HCEC 1CT (cell line): ENCODE data around the gene SRGAP3.

Source experiments
- DNase-seq: peaks from one replicate; pipeline ENCODE4 v3.0.0-alpha.2; 2017

SRGAP3 gene

DNA sequence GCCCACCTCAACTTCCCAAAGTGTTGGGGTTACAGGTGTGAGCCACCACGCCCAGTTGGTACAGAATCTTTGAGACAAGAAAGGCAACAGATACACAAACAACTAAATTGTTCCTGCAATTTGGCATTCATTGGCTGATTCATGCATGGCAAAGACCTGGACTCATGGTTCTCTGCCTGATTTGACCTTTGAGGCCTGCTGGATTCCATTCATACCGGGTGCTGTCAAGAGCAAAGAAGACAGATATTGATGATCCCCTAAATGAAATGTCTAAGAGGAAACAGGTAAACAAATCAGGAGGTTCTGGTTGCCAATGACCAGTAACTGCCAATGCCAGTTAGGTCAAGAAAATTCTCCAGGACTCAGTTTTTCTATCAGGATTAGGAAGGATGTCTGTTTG, 242.2 kb downstream of the SRGAP3 start:
- DNase-seq, result no peak

DNA sequence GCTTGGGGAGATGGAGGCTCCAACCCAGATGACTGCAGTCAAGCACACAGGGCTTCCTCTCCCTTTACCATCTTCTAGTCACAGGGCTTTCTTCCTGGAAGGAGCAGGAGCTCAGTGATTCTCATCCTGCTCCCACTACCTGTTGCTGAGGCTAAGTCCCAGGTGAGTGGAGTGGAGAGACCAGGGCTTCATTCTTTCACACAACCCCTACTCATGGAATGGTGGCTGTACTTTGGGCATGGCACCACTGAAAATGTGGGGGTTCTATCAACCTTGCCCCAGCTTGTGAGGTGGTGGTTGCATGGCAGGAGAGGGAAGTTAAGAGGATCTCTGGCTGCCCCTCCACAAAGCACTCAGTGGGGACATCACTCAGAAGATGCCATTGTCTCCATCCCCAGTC, 249.4 kb downstream of the SRGAP3 start:
- DNase-seq, result no peak

DNA sequence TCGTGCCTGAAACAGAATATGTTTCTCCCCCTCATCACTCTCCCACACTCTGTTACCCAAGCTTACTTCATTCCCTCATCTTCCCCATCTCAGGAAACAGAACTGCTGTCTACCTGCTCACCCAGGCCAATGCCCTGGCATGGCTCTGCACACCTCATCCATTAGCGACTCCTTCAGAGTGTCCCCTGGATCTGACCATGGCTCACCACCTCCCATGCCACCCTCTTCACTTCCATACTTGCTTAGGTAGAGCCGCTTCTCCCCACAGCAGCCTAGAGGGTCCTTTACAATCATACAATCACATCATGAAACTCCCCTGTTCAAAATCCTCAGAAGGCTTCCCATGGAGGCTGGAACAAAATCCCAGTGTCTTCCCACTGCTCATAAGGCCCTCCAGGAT, 252.3 kb downstream of the SRGAP3 start:
- no peak for DNase-seq

DNA sequence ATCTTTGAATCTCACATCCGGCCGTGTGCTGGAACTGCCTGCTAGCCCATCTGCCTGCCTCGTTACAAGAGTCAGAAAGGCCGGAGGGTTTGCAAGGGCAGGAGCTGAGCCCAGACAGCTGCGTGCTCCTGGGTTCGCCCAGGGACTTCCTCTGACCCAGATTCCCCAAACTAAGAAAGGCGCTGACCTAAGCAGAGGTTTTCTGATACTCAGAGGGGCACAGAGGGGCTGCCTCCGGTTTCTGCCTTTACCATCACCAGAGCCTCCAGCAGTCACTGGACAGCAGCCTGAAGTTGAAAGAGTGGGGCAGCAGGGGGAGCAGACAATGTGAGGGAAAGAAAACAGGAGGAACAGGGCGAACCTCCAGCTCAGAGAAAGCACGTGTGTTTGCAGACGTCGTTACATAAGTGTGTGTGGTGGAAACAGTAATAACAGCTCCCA, 252.7 kb downstream of the SRGAP3 start:
- DNase-seq, result peak; percentile 45

DNA sequence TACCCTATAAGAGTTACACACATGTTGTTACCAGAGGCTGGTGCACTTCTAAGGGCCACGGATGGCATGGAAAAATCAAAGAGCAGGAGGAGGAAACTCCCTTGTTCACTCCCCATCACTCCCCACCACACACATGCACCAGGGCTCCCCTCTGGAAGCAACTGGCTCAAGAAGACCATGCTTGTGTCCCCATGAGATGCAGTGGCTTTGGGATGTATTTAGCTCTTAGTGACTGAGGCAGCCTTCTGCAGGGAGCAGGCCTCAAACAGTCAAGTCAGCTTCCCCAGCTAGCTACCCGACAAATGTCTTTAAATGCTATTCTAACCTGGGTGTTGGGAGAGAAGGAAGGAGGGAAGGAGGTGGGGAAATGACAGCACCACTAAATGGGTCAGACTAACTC, 253.2 kb downstream of the SRGAP3 start:
- no peak for DNase-seq

DNA sequence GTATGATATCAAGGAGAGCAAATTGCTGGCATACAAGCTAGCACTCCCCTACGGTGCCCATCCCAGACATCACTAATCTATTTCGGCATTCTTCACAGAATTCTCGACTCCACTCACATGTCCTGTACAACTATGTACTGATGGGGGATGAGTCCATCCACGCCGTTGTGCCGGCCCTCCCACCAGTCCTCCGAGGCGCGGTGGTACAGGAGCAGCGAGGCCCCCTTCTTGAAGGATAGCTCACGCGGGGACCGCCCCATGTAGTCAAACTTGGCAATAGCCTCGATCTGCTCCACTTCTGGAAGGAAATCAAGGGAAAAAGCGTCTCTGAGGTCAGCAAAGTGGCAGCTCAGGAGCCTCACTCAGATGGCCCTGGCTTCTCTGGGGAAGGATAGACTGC, 255.2 kb downstream of the SRGAP3 start:
- no peak for DNase-seq

DNA sequence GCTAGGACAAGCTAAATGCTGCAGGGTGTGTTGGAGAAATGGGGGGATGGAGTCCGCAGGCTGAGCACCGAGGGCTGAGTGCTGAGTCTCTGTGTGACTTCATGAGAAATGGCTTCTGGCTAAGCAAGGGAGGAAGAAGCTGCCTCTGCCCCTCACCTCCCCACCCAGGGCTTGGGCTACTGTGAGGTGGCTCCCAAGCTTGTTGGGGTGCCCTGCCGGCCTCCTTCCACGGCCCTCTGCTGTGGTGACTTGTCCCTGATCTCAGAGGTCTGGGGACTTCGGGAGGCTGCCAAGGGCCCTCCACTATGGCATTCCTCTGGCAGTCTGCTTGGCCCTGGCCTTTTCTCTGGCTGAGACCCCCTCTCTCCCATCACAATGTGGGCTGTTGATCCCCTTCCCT, 256.1 kb downstream of the SRGAP3 start:
- DNase-seq, result no peak

DNA sequence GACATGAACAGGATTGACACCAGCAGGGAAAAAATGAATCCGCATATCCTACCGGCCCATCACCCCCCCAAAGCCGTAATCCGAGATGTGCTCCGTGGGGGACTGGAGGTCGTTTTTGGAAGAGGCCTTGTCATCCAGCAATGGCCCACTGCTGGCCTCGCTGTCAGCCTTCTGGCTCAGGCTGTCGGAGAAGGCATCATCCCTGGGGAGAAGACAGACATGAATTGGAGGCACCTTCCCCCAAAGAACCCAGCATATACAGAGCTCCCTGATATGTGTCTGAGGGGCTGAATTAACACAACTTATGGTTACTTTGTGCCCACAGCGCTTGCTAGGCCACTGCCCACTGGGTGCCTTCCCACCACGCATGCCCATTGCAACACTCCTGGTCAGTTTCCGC, 256.6 kb downstream of the SRGAP3 start:
- DNase-seq, result no peak

DNA sequence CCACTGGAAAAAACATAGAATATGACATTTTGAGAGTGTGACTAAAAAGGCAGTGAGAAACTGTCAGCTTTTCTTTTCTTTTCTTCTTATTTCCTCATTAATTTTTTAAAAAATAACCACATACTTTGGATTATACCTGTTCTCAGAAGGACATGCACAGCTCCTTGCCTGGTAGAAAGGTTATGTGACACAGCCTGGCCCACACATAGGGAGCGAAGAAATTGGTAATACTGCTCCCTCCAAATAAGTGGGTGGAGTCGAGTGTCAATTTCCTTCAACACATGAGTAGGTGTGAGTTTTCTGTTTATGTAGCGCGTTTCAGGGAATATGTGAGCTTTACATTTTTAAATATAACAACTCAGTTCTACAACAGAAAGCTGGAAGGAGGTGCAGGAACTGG, 257.2 kb downstream of the SRGAP3 start:
- DNase-seq, result no peak

DNA sequence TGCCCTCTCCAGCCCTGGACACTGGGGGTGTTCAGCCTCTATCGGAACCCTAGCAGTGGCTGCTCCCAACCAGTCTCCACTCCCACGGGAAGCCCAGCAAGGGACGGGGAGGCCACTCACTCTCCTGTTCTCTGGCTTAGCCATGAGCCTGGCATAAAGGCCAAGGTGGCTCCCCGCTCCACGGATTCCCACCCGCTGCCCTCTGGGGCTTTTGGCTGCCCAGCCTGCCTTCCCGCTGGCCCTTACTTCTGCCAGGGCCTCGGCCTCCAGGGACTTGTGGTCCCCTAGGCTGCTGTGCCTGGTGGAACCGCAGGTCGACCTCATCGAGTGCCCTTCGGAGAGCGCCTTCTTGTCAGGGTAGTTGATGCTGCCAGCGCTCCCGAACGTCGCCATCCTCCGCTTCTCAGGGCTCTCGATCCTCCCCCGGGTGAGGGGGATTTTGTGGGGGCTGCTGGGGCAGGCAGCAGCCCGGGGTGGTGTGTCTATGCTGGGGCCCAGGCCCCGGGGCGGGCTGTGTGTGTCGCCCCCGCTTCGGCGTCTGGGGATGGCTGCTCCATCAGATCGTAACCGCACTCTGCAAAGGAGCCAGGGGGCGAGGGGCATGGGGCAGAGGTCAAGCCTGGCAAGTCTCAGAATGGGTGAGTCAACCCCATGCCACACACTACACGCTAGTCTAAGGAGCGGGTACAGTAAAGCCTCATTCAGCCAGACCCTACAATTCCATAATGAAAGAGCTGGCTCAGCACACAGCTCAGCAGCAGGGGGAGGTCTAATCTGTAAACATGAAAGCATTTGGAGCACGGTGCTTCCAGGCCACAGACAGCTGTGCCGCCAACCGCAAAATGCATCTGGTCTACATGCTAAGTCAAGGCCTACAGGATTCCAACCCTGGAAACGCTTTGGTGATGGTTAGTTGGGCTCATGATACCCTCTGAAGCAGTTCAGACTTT, 258.9 kb downstream of the SRGAP3 start:
- peak; percentile 81 for DNase-seq

DNA sequence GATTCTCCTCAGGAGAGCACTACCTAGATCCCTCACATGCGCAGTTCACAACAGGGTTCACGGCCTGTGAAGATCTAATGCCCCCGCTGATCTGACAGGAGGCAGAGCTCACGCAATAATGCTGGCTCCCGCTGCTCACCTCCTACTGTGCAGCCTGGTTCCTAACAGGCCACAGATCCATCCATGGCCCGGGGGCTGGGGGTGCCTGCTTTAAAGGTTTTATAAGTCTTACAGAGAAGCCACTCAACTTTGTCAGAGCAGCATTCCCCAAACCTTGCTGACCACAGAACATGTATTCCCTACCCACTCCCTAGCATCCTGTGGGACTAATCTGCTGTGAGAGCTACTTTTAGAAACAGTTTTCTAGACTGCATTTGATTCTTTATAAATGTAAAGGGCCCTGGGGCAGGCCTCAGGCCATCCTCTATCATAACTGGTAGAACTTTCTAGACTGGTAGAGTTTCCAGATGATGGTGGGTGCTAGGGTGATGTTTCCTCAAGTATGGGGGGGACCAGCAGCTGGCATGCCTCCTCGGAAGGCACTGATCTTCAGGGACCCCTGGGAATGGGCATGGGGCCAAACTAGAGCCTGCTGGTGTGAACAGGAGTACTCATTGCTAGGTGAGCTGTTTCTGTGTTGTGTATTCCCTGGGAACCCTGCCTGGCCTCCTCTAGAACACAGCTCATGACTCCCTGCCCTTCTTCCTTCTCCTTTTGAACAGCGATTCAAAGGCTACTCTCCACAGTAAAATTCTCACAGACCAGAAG, 260.5 kb downstream of the SRGAP3 start:
- no peak for DNase-seq

DNA sequence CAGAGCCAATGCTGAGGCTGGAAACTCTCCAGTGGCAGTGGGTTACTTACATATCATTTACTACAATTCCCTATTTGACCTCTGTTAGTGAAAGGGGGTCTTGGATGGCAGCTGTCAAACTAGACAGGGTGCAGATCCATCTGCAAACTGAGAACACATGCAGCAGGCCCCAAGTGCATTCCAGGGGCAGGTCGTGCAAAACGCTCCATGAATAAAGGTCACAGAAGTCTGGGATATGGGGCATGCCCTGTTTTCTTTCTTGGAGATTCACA, 261.1 kb downstream of the SRGAP3 start:
- DNase-seq, result no peak

DNA sequence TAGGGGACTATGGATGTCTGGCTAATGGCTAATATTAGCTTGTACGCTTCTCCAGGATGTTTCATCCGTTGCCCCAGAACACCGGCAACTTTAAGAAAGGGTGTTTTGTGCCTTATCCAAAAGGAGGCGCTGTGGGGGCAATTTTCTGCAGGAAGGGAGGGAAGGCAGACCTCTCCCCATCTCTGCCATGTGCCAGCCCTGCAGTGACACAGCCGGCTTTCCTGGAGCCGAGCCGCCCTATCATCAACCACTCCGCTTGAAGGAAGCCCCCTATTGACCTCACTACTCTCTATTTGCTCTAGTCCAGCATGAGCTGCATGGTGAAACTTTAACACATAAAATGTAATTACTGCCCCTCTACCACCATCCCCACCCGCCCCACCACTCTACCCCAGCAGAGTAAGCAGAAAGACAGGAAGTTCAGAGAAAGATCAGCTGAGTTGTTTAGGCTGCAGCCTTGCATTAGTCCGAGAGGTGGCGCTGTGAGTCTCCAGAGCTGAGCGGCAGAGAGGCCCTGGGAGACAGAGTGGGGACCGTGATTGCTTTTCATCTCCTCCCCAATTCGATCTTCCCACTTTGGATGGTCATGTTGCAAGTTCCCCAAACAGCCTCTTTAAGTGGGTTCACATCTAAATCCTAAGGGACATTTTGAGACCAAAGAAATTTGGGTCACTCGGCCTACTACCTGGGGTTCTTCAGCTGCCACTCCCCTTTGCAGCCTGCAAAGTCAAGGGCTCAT, 261.6 kb downstream of the SRGAP3 start:
- peak; percentile 41 for DNase-seq

DNA sequence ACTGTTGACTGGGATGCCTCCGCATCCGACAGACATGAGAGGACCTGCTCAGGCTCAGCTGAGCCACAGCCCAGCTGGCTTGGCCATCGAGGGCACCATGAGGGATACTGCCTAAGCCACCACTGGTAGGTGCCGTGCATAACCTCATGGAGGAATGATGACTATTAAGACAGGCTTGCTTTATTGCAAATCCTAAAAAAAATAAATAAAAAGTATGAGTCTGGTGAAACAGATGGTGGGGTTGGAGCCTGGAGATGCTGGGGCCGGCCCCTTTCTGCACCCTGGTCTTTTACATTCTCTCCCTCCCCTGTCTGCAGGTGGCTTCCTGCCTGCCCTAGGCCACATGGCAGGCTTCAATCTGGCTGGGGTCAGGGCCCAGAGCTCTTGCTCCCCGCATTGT, 262.2 kb downstream of the SRGAP3 start:
- peak; percentile 45 for DNase-seq

DNA sequence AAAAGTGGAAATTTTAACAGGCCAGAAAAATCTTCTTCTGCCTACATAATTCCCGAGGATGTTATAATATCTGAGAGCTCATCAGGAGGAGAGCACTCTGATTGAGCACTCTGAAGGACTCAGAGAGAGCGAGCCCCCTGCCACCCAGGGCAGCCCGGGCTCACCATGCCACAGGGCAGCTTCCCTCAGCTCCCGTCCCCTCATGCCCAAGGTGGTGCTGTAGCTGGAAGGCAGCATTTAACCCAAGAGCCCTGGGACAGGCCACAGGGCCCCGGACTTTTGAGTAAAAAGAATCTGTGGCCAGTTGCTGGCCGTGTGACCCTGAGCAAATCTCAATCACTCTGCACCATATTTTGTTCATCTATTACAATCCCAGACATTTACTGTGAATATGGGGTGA, 262.7 kb downstream of the SRGAP3 start:
- DNase-seq, result no peak

DNA sequence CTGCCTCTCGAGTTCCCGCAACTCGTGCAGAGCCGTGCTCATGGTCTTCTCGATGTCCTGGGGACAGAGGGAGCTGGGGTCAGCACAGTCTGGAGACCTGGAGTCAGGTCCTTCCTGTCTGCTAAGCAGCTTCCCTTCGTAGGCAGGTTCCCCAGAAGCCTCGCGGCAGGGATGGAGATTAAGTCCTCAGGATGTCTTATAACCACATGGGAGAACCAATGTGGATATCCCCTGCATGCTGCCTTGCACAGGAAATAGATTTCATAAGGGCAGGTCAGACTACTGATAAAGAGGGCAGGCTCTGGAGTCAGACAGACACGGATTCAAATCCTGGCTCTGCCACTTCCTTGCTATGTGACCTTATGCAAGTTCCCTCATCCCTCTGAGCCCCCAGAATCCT, 263.6 kb downstream of the SRGAP3 start:
- DNase-seq, result no peak

DNA sequence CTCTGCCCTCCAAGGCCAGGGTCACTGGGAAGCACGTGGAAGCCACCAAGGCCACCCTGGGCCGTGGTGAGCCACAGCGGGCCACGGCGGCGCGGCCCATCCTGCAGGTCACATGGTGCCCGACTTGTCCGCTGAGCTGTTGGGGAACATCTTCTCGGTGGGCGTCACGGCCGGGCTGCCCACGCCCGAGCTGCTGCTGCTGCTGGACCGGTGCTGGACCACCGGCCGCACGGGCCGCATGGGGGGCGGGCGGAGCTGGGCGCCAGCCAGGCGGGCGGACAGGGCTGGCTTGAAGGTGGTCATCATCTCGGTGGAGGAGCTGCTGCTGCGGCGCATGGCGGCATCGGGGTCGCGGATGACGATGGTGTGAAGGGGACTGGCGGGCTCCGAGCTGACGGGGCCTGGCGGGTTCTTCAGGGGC, 264.0 kb downstream of the SRGAP3 start:
- DNase-seq, result no peak

DNA sequence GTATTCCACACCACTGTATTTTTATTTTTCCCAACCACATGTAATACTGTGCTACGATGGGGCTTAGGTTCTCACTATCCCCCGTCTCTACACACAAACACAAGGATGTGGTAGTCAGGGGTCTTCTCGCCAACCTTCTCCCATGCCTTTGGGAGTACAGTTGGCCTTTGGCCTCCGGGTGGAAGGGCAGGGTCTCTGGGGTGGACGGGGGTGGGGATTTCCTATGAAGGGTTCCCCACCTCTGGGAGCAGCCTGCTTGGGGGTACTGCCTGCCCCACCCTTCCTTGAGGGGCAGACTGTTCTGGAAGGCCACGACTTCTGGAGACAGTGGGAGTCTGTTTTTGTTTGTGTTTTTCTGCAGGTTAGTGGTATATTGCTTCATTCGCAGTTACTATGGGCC, 264.9 kb downstream of the SRGAP3 start:
- DNase-seq, result no peak

DNA sequence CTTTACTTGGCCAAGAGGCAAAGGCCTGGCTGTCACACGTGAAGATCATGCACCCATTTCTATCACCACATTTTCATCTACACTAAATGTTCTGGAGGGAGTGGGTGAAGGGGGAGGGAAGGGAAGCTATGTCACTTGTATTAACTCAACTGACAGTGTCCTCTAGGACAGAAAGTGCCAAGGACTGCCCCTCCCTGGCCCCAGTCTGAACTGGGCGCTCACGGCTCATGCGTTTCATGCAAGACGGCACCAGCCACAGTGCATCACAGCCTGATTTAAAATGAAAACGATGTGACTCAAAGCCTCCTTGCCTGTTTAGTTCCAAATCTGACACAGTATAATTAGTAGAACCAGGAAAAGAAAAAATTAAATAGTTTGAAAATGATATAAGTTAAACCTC, 265.4 kb downstream of the SRGAP3 start:
- no peak for DNase-seq

DNA sequence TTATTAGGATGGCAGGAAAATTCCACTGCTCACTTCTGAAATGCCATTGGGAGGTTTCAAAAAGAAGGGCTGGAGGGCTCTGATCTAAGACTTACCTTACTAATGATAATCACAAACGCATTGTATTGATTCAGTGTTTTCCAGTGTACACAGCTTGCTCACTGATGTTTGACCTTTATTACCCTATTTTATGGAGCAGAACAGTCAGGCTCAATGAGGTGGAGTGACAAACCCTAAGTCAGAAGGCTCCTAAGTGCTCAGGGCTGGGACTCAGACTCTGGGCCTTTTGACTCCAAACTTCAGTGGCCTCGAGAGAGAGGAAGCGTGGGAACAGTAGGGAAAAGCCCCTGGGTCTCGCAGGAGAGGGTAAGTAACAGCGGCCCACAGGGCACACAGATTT, 265.9 kb downstream of the SRGAP3 start:
- DNase-seq, result no peak

DNA sequence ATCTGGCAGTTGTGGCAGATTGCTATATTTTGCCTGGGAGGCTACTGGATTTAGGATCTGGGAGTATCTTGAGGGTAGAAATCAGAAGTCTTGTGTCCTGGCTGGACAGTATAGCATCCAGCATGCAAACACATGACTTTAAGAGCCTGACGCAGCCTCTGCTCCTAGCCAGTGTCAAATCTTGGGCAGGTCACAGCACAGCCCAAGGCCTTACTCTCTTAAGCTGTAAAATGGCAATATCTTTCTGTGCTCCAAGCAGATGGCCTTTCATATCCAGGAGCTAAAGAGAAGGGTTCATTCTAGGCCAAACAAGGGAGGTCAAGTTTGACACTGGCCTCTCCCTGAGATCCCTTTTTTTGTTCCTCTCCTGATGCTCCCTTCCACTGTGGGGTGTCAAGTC, 266.4 kb downstream of the SRGAP3 start:
- no peak for DNase-seq

DNA sequence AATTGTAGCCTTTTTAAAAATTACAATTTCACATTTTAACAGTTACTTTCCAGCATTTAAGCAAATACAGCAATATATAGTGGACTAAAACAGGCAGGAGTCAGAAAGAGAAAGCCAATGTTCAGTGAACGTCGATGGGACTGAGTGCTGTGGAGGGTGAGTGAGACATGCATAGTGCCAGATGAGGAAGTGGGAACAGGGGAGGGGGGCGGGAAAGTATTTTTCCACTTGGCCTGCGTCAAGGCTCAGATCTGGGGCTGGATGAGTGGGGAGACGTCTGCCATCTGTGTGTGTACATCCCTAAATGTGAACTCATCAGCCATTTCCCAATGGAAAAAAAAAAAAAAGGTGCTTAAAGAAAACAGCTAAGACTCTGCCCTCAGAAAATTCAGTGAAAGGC, 266.9 kb downstream of the SRGAP3 start:
- peak; percentile 23 for DNase-seq

DNA sequence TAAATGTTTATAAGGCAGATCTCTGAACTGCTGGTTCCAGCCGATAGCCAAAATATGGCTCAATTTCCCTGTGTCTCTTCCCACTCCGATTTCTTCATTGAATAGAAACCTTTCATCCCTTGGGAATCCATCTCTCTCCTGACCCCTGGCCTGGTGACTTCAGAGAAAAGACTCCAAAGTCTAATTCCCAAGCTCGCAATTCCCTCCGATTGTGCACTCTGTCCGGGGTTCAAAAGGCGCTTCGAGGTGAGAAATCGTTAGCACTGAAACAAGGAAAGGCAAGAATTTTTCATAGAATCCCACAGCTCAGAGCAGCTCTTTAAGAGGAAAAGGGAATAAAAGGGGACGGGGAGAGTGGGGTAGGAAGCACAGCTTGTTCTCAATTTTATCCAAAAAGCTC, 267.7 kb downstream of the SRGAP3 start:
- DNase-seq, result no peak

DNA sequence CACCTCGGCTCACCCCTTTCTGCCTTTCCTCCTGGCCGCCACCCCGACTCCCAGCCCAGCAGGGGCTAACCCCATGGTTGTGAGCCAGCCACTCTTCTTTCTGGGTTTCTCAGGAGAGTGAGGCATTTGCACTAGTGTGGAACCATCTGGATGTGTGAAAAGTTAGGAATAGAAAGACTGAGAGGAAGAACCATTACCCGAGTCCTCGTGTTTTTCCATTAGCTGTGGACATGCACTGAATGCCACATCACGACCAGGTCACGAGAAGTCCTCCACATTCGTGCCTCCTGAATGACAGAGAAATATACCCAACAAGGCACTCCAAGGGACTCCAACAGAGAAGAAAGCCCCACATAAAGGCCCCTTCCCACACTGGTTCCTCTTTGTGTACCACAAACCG, 268.1 kb downstream of the SRGAP3 start:
- no peak for DNase-seq
